Urinary bladder (tissue), 4 donors: ENCODE measurements around the gene CTSE. TPM values are rescaled to one million over a fixed set of nuclear protein-coding genes. Genes with fewer than 3 reads are reported as not detected.

Experiments used
- DNase-seq: peaks from one replicate; pipeline ENCODE4 v3.0.0-alpha.2; 2015; ENCODE audit errors: extremely low spot score
- H3K27ac ChIP-seq: one replicate; pipeline ENCODE4 v1.5.1; 2013; ENCODE audit warnings: low read depth, mild to moderate bottlenecking, moderate library complexity
- H3K36me3 ChIP-seq: one replicate; pipeline ENCODE4 v1.6.1; 2013; ENCODE audit warnings: mild to moderate bottlenecking, moderate library complexity; ENCODE audit not compliant: insufficient read depth
- H3K4me1 ChIP-seq: one replicate; pipeline ENCODE4 v1.6.1; 2013; ENCODE audit warnings: mild to moderate bottlenecking, moderate library complexity; ENCODE audit not compliant: insufficient read depth
- H3K4me3 ChIP-seq: one replicate; pipeline ENCODE4 v1.5.1; 2013; ENCODE audit warnings: low read depth, low read length
- WGBS: extraction: QIAGEN DNeasy Blood & Tissue Kit; methylation state at CpG from one replicate; pipeline ENCODE4 v1.1.7; 2013; 5-methylcytosine and 5-hydroxymethylcytosine counted together
- polyA plus RNA-seq: library from polyadenylated mRNA; stranded (reverse); fragments of 200-250 nt; gene quantifications from one replicate; pipeline ENCODE4 v1.2.3, GENCODE V29; 2013
- total RNA-seq: library from RNA; depleted of rRNA; stranded (reverse); fragments of >200 nt; gene quantifications from one replicate; pipeline ENCODE4 v1.2.3, GENCODE V29; 2014
- donor health status: healthy with polysubstance abuse.
- donor health status: healthy.

Gene CTSE
- total and polyA plus RNA-seq, 2 donors = 0.26 to 0.72 TPM

GRCh38 chr1:205973377-205974232 is 50.1 kb downstream of the CTSE start:
- Histone ChIP-seq H3K36me3 (no peaks in the 10 kb centered on the region), H3K4me3 (no peak overlapping the region), H3K4me1 (no peaks in the 10 kb centered on the region), H3K27ac (no peak overlapping the region)
- 97% methylated on average over 8 of the region's 8 CpGs for WGBS
- DNase-seq = no peak

- 74% methylated on average over 11 of the region's 11 CpGs for WGBS
- no peak overlapping the region for H3K27ac ChIP-seq
- no peak for DNase-seq
- no peaks in the 10 kb centered on the region for H3K36me3 ChIP-seq
- no peak overlapping the region for H3K4me3 ChIP-seq
- H3K4me1 ChIP-seq = no peaks in the 10 kb centered on the region
These were observed 51.1 kb downstream of the CTSE start for GRCh38 chr1:205972491-205973168.

DNA sequence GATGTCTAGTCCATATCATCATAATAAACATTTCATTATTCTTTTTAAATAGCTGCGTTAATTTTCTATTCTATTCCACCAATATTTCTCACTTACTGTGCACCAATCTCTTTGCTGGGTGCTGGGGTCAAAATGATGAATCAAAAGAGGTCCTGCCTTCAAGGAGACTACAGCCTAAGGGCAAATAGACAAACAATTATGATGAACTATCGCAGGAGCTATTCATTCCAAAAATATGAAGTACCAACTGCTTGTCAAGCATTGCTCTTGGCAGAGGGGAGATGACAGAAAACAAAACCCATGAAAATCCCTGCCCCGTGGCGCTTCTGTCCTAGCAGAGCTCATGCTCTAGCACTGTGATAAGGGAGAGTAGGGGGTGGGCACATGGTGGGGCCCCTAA is 51.6 kb downstream of the CTSE start:
- no peak overlapping the region for H3K27ac ChIP-seq
- no peaks in the 10 kb centered on the region for H3K4me1 ChIP-seq
- no peaks in the 10 kb centered on the region for H3K36me3 ChIP-seq
- DNase-seq = no peak
- H3K4me3 ChIP-seq = no peak overlapping the region
- 65% methylated on average over 4 of the region's 4 CpGs for WGBS

GRCh38 chr1:205971082-205971481 is 52.6 kb downstream of the CTSE start:
- 81% methylated on average over 4 of the region's 4 CpGs for WGBS
- H3K4me1 ChIP-seq = no peaks in the 10 kb centered on the region
- DNase-seq = no peak
- H3K36me3 ChIP-seq = no peaks in the 10 kb centered on the region
- H3K27ac ChIP-seq = no peak overlapping the region
- H3K4me3 ChIP-seq = no peak overlapping the region

- 29% methylated on average over 1 of the region's 1 CpG for WGBS
- no peaks in the 10 kb centered on the region for H3K4me1 ChIP-seq
- H3K27ac ChIP-seq = no peak overlapping the region
- H3K36me3 ChIP-seq = no peaks in the 10 kb centered on the region
- DNase-seq = no peak
- no peak overlapping the region for H3K4me3 ChIP-seq
These were observed 53.2 kb downstream of the CTSE start for GRCh38 chr1:205970486-205970885.

DNA sequence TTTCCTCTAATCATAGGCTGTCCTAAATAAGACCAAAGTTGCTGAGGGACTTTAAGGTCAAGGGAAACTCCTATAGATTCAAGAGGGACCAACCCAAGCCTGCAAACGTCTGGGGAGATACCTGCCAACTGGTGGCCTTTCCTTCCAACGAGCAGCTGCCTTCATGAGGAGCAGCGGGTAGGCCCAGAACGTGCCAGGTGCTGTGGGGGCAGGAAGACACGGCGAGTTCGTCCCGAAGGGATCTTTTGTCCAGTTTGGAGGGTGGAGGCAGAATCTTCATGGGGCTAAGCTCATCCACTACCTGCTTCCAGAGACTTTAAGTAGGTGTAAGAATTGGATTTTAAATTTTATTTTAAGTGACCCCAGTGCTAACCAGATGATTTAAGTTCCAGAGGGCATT is 54.5 kb downstream of the CTSE start:
- DNase-seq = no peak
- Histone ChIP-seq H3K36me3 (no peaks in the 10 kb centered on the region), H3K4me1 (no peaks in the 10 kb centered on the region), H3K27ac (no peak overlapping the region), H3K4me3 (no peak overlapping the region)
- 88% methylated on average over 8 of the region's 8 CpGs for WGBS

- Histone ChIP-seq H3K4me1 (no peaks in the 10 kb centered on the region), H3K4me3 (no peak overlapping the region), H3K27ac (no peak overlapping the region), H3K36me3 (no peaks in the 10 kb centered on the region)
- WGBS = 85% methylated on average over 10 of the region's 10 CpGs
- no peak for DNase-seq
These were observed 56.0 kb downstream of the CTSE start for GRCh38 chr1:205967554-205968335.

DNA sequence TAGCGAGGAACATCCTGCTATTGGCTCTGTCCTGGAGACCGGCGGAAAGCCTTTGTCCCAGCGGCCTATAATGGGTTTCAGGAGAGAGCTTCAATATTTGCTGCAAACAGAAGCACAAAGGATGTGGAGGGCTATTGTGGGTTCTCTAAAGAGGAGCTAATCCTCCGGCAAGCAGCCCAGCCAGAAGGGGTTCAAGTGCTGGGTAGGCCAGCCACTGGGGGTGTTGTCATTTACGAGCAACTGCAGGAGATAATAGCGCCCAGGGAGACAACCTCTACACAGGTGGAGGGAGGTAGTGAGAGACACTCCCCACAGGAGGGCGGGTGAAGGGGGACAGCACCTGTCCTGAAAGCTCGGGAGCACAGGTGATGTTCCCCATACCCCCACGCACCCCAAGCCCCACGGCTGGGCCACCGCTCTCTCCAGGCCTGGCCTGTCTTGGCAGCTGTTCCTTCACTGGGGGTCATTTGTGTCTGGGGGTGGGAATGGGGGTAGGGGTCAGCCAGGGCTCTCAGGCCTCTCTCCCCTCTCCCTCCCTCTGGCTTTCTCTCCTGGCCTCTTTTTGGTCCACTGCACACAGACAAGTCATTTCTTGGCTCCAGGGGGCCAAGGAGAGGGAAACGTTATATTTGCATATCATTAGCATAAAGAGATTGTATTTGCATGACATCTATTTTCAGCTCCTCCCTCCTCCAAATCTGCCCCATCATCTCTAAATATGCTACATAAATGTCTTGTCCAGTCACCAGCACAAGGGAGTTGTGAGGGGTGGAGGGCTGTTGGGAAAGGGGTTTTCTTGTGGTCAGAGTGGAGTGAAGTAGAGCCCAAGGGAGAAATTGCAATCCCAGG is 58.4 kb downstream of the CTSE start:
- no peaks in the 10 kb centered on the region for H3K36me3 ChIP-seq
- no peak overlapping the region for H3K27ac ChIP-seq
- 85% methylated on average over 13 of the region's 13 CpGs for WGBS
- DNase-seq = no peak
- no peaks in the 10 kb centered on the region for H3K4me1 ChIP-seq
- no peak overlapping the region for H3K4me3 ChIP-seq

DNA sequence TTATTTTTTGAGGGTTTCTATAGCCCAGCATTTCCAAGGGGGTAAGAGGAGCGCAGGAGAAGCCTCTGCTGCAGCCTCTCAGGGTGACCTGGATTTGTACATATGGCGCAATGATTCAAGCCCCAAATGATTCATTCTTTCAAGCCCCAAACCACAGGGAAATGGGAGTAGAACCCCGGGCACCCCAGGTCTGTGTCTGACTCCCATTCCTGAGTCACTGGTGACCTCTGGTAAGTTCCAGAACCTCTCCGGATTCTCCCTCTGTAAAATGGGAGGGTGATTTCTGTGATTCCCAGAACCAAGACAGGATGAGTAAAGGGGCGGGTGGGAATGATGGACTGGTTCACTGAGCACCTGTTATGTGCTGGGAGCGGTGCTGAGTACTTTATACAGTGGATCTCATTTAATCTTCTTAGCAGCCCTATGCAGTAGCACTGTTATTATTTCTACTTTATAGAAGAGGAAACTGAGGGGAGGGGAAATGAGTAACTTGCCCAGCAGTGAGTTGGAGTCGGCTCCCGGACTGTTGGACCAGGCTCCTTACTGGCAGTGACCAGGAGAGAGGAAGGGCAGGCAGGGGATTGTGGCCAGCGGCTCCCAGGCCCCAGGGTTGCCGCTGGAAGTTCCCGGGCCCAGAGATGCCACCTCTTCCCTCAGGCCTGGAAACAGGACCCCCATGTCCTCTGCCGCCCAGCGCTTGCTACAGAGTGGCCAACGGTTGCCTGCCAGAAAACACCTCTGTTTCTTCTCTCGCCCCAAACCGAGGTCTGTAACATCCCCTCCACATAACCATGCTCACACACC is 60.1 kb downstream of the CTSE start:
- Histone ChIP-seq H3K27ac (no peak overlapping the region), H3K36me3 (no peaks in the 10 kb centered on the region), H3K4me1 (no peaks in the 10 kb centered on the region), H3K4me3 (no peak overlapping the region)
- DNase-seq = no peak
- WGBS = 93% methylated on average over 16 of the region's 16 CpGs

GRCh38 chr1:205962821-205963221 is 60.9 kb downstream of the CTSE start:
- Histone ChIP-seq H3K27ac (no peak overlapping the region), H3K36me3 (no peaks in the 10 kb centered on the region), H3K4me1 (no peaks in the 10 kb centered on the region), H3K4me3 (no peak overlapping the region)
- no peak for DNase-seq
- 78% methylated on average over 6 of the region's 6 CpGs for WGBS

GRCh38 chr1:205961991-205962820 is 61.5 kb downstream of the CTSE start:
- Histone ChIP-seq H3K27ac (no peak overlapping the region), H3K4me3 (no peak overlapping the region), H3K36me3 (no peaks in the 10 kb centered on the region), H3K4me1 (no peaks in the 10 kb centered on the region)
- no peak for DNase-seq
- WGBS = 37% methylated on average over 9 of the region's 9 CpGs

DNA sequence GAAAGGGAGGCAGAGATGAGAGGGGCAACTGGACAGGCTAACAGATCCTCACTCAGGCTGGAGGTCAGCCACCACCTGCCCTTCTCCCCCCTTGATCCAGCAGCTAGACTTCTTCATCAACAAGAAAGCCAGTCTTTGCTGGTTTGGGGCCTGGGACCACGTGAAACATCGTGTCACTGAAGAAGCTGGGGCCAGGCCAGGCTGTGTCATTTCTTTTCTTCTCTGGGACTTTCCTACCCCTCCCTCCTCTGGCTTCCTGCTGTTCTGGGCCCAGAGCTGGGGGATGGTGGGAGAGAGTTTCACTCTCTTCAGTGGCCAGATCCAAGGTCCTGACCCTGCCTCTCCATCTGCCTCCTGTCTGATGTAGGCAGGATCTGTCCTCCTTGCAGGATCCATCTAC is 62.3 kb downstream of the CTSE start:
- no peak for DNase-seq
- Histone ChIP-seq H3K27ac (no peak overlapping the region), H3K4me1 (no peaks in the 10 kb centered on the region), H3K36me3 (no peaks in the 10 kb centered on the region), H3K4me3 (no peak overlapping the region)
- WGBS = 23% methylated on average over 2 of the region's 2 CpGs
